Sigmoid colon (tissue), 4 donors: Measurements from ENCODE around the gene TTC39A.

Source experiments
- EP300 ChIP-seq, 4 donors: sonication (generic); formaldehyde crosslinking; IDR thresholded peaks; one replicate each; pipeline ENCODE4 v1.6.1; 2017; ENCODE audit warnings: antibody characterized with exemption in 4 of 4
- TF ChIP-seq, protein P1 (sequence below), 4 experiments: fragments of 450-650 bp in 3 of 4; fragments of 200-600 bp in 1 of 4; IDR thresholded peaks; one replicate each; pipeline ENCODE4 v1.5.1; 2016 to 2019; ENCODE audit warnings: antibody characterized with exemption in 4 of 4, mild to moderate bottlenecking in 3 of 4, moderate library complexity in 2 of 4

DNA sequence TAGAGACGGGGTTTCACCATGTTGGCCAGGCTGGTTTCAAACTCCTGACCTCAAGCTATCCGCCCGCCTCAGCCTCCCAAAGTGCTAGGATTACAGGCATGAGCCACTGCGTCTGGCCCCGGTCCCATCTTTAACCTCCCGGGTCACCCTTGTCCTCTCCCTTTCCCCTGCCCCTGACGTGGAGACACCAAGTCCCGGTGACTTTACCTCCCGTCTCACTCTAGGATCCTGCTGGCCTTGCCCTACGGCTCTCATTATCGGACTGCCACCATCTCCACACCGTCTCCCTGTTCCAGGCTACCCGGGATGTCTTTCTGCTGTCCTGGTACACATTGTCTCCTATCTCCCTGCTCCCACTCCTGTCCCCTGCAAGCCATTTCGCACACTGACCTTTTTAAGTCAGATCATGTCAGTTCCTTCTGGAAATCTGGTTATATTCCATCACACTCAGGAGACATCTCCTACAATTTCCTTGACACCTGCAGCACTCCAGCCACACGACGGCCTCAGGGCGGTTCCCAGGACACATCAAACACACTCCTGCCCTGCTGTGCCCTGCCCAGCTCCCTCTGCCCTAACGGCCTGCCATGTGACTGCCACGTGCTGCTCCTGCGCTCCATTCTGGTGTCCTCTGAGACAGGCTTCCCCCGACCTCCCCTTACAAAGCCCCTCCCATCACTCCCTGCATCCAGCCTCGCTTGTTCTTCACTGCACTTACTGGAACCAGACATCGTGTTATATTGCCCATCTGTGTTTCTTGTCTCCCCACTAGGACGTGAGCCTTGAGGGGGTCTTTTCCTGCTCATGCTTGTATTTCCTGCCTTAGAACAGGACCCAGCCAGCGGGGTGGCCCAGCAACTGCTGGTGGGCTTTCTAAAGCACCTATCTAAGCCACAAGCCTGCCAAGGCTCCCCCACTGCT is 32.7 kb downstream of the TTC39A start:
- no peak for TF ChIP-seq EP300 (IDR thresholded peaks at IDR 0.05)
- TF ChIP-seq, protein P1, sequence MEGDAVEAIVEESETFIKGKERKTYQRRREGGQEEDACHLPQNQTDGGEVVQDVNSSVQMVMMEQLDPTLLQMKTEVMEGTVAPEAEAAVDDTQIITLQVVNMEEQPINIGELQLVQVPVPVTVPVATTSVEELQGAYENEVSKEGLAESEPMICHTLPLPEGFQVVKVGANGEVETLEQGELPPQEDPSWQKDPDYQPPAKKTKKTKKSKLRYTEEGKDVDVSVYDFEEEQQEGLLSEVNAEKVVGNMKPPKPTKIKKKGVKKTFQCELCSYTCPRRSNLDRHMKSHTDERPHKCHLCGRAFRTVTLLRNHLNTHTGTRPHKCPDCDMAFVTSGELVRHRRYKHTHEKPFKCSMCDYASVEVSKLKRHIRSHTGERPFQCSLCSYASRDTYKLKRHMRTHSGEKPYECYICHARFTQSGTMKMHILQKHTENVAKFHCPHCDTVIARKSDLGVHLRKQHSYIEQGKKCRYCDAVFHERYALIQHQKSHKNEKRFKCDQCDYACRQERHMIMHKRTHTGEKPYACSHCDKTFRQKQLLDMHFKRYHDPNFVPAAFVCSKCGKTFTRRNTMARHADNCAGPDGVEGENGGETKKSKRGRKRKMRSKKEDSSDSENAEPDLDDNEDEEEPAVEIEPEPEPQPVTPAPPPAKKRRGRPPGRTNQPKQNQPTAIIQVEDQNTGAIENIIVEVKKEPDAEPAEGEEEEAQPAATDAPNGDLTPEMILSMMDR (IDR thresholded peaks at IDR 0.05) = no peak
